H9 (cell line): Measurements from ENCODE around the gene GPBP1L1. TPM values are rescaled to one million over a fixed set of nuclear protein-coding genes. Genes with fewer than 3 reads are reported as not detected.

Experiments
- DNase-seq: peaks from one replicate; pipeline ENCODE4 v3.0.0-alpha.2; 2017
- H2AFZ ChIP-seq: one replicate; pipeline ENCODE4 v1.6.1; 2013; ENCODE audit warnings: mild to moderate bottlenecking, low read length, control low read depth, moderate library complexity
- H2AK5ac ChIP-seq: 2 replicates; pipeline ENCODE4 v1.6.1; 2013; ENCODE audit warnings: low read length, control low read depth, mixed read lengths; ENCODE audit not compliant: insufficient read length
- H2BK120ac ChIP-seq: one replicate; pipeline ENCODE4 v1.6.1; 2013; ENCODE audit warnings: low read depth, mild to moderate bottlenecking, low read length, control low read depth, inconsistent platforms; ENCODE audit not compliant: poor library complexity, severe bottlenecking
- H2BK12ac ChIP-seq: 2 replicates; pipeline ENCODE4 v1.6.1; 2013; ENCODE audit warnings: low read length, control low read depth, mixed read lengths, low read depth; ENCODE audit not compliant: insufficient read length
- H2BK15ac ChIP-seq: 2 replicates; pipeline ENCODE4 v1.6.1; 2013; ENCODE audit warnings: low read depth, low read length, control low read depth
- H2BK20ac ChIP-seq: one replicate; pipeline ENCODE4 v1.6.1; 2013; ENCODE audit warnings: low read depth, mild to moderate bottlenecking, low read length, control low read depth, inconsistent platforms; ENCODE audit not compliant: poor library complexity, severe bottlenecking
- H2BK5ac ChIP-seq: 2 replicates; pipeline ENCODE4 v1.6.1; 2013; ENCODE audit warnings: low read length, control low read depth, mixed read lengths; ENCODE audit not compliant: insufficient read length
- H3K14ac ChIP-seq: 2 replicates; pipeline ENCODE4 v1.6.1; 2013; ENCODE audit warnings: low read length, control low read depth; ENCODE audit not compliant: insufficient read depth
- H3K18ac ChIP-seq: 2 replicates; pipeline ENCODE4 v1.6.1; 2013; ENCODE audit warnings: low read depth, mild to moderate bottlenecking, mixed read lengths, low read length, control low read depth; ENCODE audit not compliant: insufficient read length
- H3K23ac ChIP-seq: 2 replicates; pipeline ENCODE4 v1.6.1; 2013; ENCODE audit warnings: low read length, control low read depth, mixed read lengths, low read depth; ENCODE audit not compliant: insufficient read length
- H3K23me2 ChIP-seq: 2 replicates; pipeline ENCODE4 v1.6.1; 2013; ENCODE audit warnings: low read depth, mild to moderate bottlenecking, mixed read lengths, low read length, control low read depth; ENCODE audit not compliant: insufficient read length, poor library complexity, severe bottlenecking
- H3K27ac ChIP-seq: 2 replicates; pipeline ENCODE4 v1.5.1; 2013; ENCODE audit warnings: low read length, control low read depth, mixed read lengths, low read depth; ENCODE audit not compliant: insufficient read length
- H3K27me3 ChIP-seq: 2 replicates; pipeline ENCODE4 v1.6.1; 2013; ENCODE audit warnings: low read length, control low read depth, inconsistent platforms; ENCODE audit not compliant: insufficient read depth
- H3K4ac ChIP-seq: 2 replicates; pipeline ENCODE4 v1.6.1; 2013; ENCODE audit warnings: low read depth, mild to moderate bottlenecking, control low read depth, inconsistent platforms, low read length, moderate library complexity
- H3K4me1 ChIP-seq: 2 replicates; pipeline ENCODE4 v1.6.1; 2013; ENCODE audit warnings: low read length, control low read depth, inconsistent platforms; ENCODE audit not compliant: insufficient read depth
- H3K4me2 ChIP-seq: 2 replicates; pipeline ENCODE4 v1.6.1; 2013; ENCODE audit warnings: low read length, control low read depth, mixed read lengths; ENCODE audit not compliant: insufficient read length, insufficient read depth
- H3K56ac ChIP-seq: 2 replicates; pipeline ENCODE4 v1.6.1; 2013; ENCODE audit warnings: low read depth, mild to moderate bottlenecking, mixed read lengths, low read length, control low read depth; ENCODE audit not compliant: insufficient read length
- H3K79me1 ChIP-seq: 2 replicates; pipeline ENCODE4 v1.6.1; 2013; ENCODE audit warnings: low read depth, mild to moderate bottlenecking, moderate library complexity, low read length, control low read depth, inconsistent platforms; ENCODE audit not compliant: insufficient read depth, poor library complexity, severe bottlenecking
- H3K79me2 ChIP-seq: 2 replicates; pipeline ENCODE4 v1.6.1; 2013; ENCODE audit warnings: low read length, control low read depth, inconsistent platforms; ENCODE audit not compliant: insufficient read depth
- H3K9ac ChIP-seq: 2 replicates; pipeline ENCODE4 v1.6.1; 2013; ENCODE audit warnings: low read length, control low read depth, mixed read lengths; ENCODE audit not compliant: insufficient read length; ENCODE audit errors: extremely low read depth
- H3K9me3 ChIP-seq: one replicate; pipeline ENCODE4 v1.6.1; 2013; ENCODE audit warnings: low read depth, low read length, inconsistent platforms; ENCODE audit not compliant: control insufficient read depth
- H3T11ph ChIP-seq: one replicate; pipeline ENCODE4 v1.6.1; 2013; ENCODE audit warnings: mild to moderate bottlenecking, low read length, control low read depth, inconsistent platforms
- H4K20me1 ChIP-seq: one replicate; pipeline ENCODE4 v1.6.1; 2013; ENCODE audit not compliant: control insufficient read depth, insufficient read length, insufficient read depth
- H4K5ac ChIP-seq: 2 replicates; pipeline ENCODE4 v1.6.1; 2013; ENCODE audit warnings: low read depth, mild to moderate bottlenecking, mixed read lengths, low read length, control low read depth; ENCODE audit not compliant: insufficient read length
- H4K8ac ChIP-seq: replicated peaks from 2 replicates; pipeline ENCODE4 v1.6.1; 2013; ENCODE audit warnings: low read length, control low read depth, mixed read lengths, low read depth; ENCODE audit not compliant: insufficient read length
- H4K91ac ChIP-seq: 2 replicates; pipeline ENCODE4 v1.6.1; 2013; ENCODE audit warnings: low read depth, mild to moderate bottlenecking, moderate library complexity, mixed read lengths, low read length, control low read depth; ENCODE audit not compliant: insufficient read length
- H3K27ac Mint-ChIP-seq, 3 experiments: 2 replicates in 2 of 3; 3 replicates in 1 of 3; pipeline ENCODE4 v1.8.0; 2020 to 2021; ENCODE audit warnings: mixed read lengths in 3 of 3, mild to moderate bottlenecking in 1 of 3, moderate library complexity in 1 of 3
- H3K27me3 Mint-ChIP-seq: 2 replicates; pipeline ENCODE4 v1.8.0; 2021; ENCODE audit warnings: low read depth, mild to moderate bottlenecking, moderate library complexity, mixed read lengths
- H3K36me3 Mint-ChIP-seq, 3 experiments: 2 replicates in 2 of 3; 3 replicates in 1 of 3; pipeline ENCODE4 v1.8.0; 2020 to 2021; ENCODE audit warnings: low read depth in 3 of 3, mixed read lengths in 3 of 3; ENCODE audit not compliant: insufficient read depth in 1 of 3
- H3K4me1 Mint-ChIP-seq, 2 experiments: 2 replicates each; pipeline ENCODE4 v1.8.0; 2020; ENCODE audit warnings: mixed read lengths in 2 of 2
- H3K4me3 Mint-ChIP-seq, 2 experiments: 2 replicates in 1 of 2; 3 replicates in 1 of 2; pipeline ENCODE4 v1.8.0; 2020 to 2021; ENCODE audit warnings: mild to moderate bottlenecking in 2 of 2, mixed read lengths in 2 of 2, moderate library complexity in 1 of 2
- H3K9me3 Mint-ChIP-seq, 2 experiments: 2 replicates in 1 of 2; 3 replicates in 1 of 2; pipeline ENCODE4 v1.8.0; 2020; ENCODE audit warnings: mild to moderate bottlenecking in 2 of 2, mixed read lengths in 2 of 2, moderate library complexity in 1 of 2
- CTCF ChIP-seq: fragments of 200-600 bp; sonication (generic); conservative IDR thresholded peaks from 3 replicates; pipeline ENCODE4 v1.8.0; 2021; ENCODE audit warnings: antibody characterized with exemption, mild to moderate bottlenecking
- total RNA-seq: library from RNA; stranded (reverse); gene quantifications from 2 replicates; pipeline ENCODE4 v1.2.1, GENCODE V29; 2021

The GPBP1L1 gene
- total RNA-seq, 1 experiment from 2014 or later: 115 TPM

DNA sequence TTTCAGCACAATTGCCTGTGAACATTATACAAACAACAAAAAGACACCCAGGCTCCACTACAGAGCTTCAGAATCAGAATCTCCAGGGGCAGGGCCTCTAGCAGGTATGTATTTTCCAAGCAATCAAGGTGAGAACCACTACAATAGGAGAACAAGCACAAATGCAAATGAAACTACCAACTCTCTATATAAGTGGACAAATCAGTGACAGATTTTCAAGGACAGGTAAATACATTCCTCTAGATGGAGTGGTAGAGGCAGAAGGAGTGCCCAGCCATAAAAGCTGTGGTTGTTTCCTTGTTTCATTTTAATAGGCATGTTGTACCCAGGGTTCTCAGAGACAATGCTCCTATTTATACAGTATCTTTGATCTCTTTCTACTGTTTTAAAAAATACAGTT, 42.4 kb downstream of the GPBP1L1 start:
- DNase-seq: no peak
- no peak overlapping the region for H3K4me2 ChIP-seq
- H2BK15ac ChIP-seq: no peak overlapping the region
- no peak overlapping the region for H2AFZ ChIP-seq
- H2BK12ac ChIP-seq: no peak overlapping the region
- H3K56ac ChIP-seq: no peak overlapping the region
- no peaks in the 10 kb centered on the region for H3K27me3 Mint-ChIP-seq
- peak; percentile 30; the same call in 2 of the 3 replicates for TF ChIP-seq CTCF
- no peak overlapping the region for H4K8ac ChIP-seq
- no peaks in the 10 kb centered on the region for H3K4me1 Mint-ChIP-seq
- no peak overlapping the region for H3K14ac ChIP-seq
- H3K4ac ChIP-seq: no peak overlapping the region
- H4K5ac ChIP-seq: no peak overlapping the region
- H2BK5ac ChIP-seq: no peak overlapping the region
- no peaks in the 10 kb centered on the region for H3K79me2 ChIP-seq
- no peaks in the 10 kb centered on the region for H3K9me3 ChIP-seq
- no peak overlapping the region for H3K23ac ChIP-seq
- H3K36me3 Mint-ChIP-seq: peaks cover 28 to 63% (median 57%) of the 10 kb centered on the region in 3 experiments; a peak in 6 of 7 replicates
- H3K23me2 ChIP-seq: no peaks in the 10 kb centered on the region
- H3T11ph ChIP-seq: no peak overlapping the region
- H2AK5ac ChIP-seq: no peak overlapping the region
- H4K20me1 ChIP-seq: no peaks in the 10 kb centered on the region
- no peak overlapping the region for H3K9ac ChIP-seq
- no peak overlapping the region for H3K27ac ChIP-seq
- no peak overlapping the region for H3K18ac ChIP-seq
- H2BK20ac ChIP-seq: no peak overlapping the region
- H3K79me1 ChIP-seq: no peaks in the 10 kb centered on the region
- H3K27ac Mint-ChIP-seq: peak overlapping the region in 1 of 3 experiments; percentile 36; a peak in 1 of 7 replicates
- H2BK120ac ChIP-seq: no peak overlapping the region
- H3K9me3 Mint-ChIP-seq: no peaks in the 10 kb centered on the region
- H3K4me1 ChIP-seq: no peaks in the 10 kb centered on the region
- H4K91ac ChIP-seq: no peak overlapping the region
- H3K4me3 Mint-ChIP-seq: no peak overlapping the region
- H3K27me3 ChIP-seq: no peaks in the 10 kb centered on the region
